Ishikawa (cell line): ENCODE measurements around the gene CBX1.

Source experiments
- CEBPB ChIP-seq: IDR thresholded peaks from 2 replicates; pipeline ENCODE4 v1.6.1; 2012
- CREB1 ChIP-seq: IDR thresholded peaks from 2 replicates; pipeline ENCODE4 v1.6.1; 2012; ENCODE audit warnings: low read depth
- EGR1 ChIP-seq: IDR thresholded peaks from 2 replicates; pipeline ENCODE4 v1.6.1; 2012
- FOXM1 ChIP-seq: IDR thresholded peaks from 2 replicates; pipeline ENCODE4 v1.6.1; 2012; ENCODE audit warnings: low read depth, borderline replicate concordance
- RAD21 ChIP-seq: IDR thresholded peaks from 2 replicates; pipeline ENCODE4 v1.6.1; 2012; ENCODE audit warnings: low read depth
- TCF12 ChIP-seq: IDR thresholded peaks from 2 replicates; pipeline ENCODE4 v1.6.1; 2012; ENCODE audit warnings: low read depth
- TF ChIP-seq, protein P1 (sequence below): IDR thresholded peaks from 2 replicates; pipeline ENCODE4 v1.6.1; 2012; ENCODE audit warnings: low read depth, mild to moderate bottlenecking
- TF ChIP-seq, protein P2 (sequence below): IDR thresholded peaks from 2 replicates; pipeline ENCODE4 v1.6.1; 2012

DNA sequence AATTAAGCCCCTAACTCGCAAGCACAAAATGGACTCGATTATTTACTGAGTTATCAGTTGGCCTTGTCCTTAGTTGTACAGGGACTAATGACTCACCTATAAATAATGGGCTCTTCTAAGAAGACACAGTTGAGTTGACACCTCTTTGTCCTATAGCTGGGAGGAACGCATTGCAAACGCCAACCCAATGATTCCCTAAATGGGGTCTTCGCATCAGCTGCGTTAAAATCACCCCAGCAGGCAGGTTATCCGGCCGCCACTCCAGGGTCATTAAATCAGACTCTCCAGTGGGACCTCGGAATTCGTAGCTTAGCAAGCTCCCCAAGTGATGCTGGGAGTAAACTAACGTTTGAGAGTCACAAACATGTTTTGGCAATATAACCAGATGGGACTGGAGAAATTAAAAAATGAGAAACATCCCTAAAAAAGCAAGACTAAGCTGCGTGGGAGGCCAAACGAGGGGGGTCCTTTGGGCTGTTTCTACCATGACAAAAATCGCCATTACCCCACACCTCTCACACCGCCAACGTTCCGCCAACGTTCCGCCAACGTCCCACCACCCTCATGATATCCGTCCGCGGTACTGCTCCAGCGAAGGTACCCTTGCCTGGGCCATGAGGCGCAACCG lies 54.1 kb downstream of the CBX1 start:
- TF ChIP-seq FOXM1 = no peak
- TF ChIP-seq, protein P1, sequence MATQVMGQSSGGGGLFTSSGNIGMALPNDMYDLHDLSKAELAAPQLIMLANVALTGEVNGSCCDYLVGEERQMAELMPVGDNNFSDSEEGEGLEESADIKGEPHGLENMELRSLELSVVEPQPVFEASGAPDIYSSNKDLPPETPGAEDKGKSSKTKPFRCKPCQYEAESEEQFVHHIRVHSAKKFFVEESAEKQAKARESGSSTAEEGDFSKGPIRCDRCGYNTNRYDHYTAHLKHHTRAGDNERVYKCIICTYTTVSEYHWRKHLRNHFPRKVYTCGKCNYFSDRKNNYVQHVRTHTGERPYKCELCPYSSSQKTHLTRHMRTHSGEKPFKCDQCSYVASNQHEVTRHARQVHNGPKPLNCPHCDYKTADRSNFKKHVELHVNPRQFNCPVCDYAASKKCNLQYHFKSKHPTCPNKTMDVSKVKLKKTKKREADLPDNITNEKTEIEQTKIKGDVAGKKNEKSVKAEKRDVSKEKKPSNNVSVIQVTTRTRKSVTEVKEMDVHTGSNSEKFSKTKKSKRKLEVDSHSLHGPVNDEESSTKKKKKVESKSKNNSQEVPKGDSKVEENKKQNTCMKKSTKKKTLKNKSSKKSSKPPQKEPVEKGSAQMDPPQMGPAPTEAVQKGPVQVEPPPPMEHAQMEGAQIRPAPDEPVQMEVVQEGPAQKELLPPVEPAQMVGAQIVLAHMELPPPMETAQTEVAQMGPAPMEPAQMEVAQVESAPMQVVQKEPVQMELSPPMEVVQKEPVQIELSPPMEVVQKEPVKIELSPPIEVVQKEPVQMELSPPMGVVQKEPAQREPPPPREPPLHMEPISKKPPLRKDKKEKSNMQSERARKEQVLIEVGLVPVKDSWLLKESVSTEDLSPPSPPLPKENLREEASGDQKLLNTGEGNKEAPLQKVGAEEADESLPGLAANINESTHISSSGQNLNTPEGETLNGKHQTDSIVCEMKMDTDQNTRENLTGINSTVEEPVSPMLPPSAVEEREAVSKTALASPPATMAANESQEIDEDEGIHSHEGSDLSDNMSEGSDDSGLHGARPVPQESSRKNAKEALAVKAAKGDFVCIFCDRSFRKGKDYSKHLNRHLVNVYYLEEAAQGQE = no peak
- no peak for TF ChIP-seq RAD21
- TF ChIP-seq CEBPB = no peak
- no peak for TF ChIP-seq EGR1
- TF ChIP-seq TCF12 = no peak
- TF ChIP-seq CREB1 = no peak
- TF ChIP-seq, protein P2, sequence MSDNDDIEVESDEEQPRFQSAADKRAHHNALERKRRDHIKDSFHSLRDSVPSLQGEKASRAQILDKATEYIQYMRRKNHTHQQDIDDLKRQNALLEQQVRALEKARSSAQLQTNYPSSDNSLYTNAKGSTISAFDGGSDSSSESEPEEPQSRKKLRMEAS = no peak
